NCI-H1694 (cell line): ENCODE results near the gene MYO10.
A peak's percentile ranks its signal among the peaks of the same experiment; 100 is the strongest.

Source experiments
- DNase-seq: peaks from one replicate; lab custom pipeline; 2025; lab: John Stamatoyannopoulos, UW

The MYO10 gene

GRCh38 chr5:16916262-16916878 is 19.7 kb downstream of the MYO10 start:
- no peak for DNase-seq

- no peak for DNase-seq
Measured at GRCh38 chr5:16914584-16914983, 21.5 kb downstream of the MYO10 start.

GRCh38 chr5:16914108-16914435 is 22.0 kb downstream of the MYO10 start:
- no peak for DNase-seq

GRCh38 chr5:16913187-16914107 is 22.6 kb downstream of the MYO10 start:
- no peak for DNase-seq

- DNase-seq: no peak
Measured at GRCh38 chr5:16912080-16912479, 24.0 kb downstream of the MYO10 start.

GRCh38 chr5:16909464-16909863 is 26.6 kb downstream of the MYO10 start:
- no peak for DNase-seq

GRCh38 chr5:16907270-16907669 is 28.8 kb downstream of the MYO10 start:
- DNase-seq: no peak

GRCh38 chr5:16906255-16906654 is 29.8 kb downstream of the MYO10 start:
- DNase-seq: no peak

GRCh38 chr5:16903480-16904300 is 32.4 kb downstream of the MYO10 start:
- DNase-seq: no peak

GRCh38 chr5:16902846-16903245 is 33.2 kb downstream of the MYO10 start:
- DNase-seq: no peak

GRCh38 chr5:16901021-16901644 is 35.0 kb downstream of the MYO10 start:
- no peak for DNase-seq

GRCh38 chr5:16899171-16899570 is 36.9 kb downstream of the MYO10 start:
- DNase-seq: no peak

GRCh38 chr5:16897800-16898199 is 38.3 kb downstream of the MYO10 start:
- DNase-seq: no peak

- DNase-seq: no peak
Measured at GRCh38 chr5:16897284-16897704, 38.8 kb downstream of the MYO10 start.

- no peak for DNase-seq
Measured at GRCh38 chr5:16896767-16897166, 39.3 kb downstream of the MYO10 start.

GRCh38 chr5:16894236-16895057 is 41.6 kb downstream of the MYO10 start:
- DNase-seq: no peak

GRCh38 chr5:16891033-16891432 is 45.1 kb downstream of the MYO10 start:
- no peak for DNase-seq

- DNase-seq: peak; percentile 7
Measured at GRCh38 chr5:16889972-16890519, 46.0 kb downstream of the MYO10 start.

- no peak for DNase-seq
Measured at GRCh38 chr5:16889203-16889971, 46.7 kb downstream of the MYO10 start.

GRCh38 chr5:16888694-16889124 is 47.4 kb downstream of the MYO10 start:
- DNase-seq: no peak
